ENCODE data around the gene PDLIM1.
A peak's percentile ranks its signal among the peaks of the same experiment; 100 is the strongest.
"Not testable (repeated sequence)": the region's sequence is repeated elsewhere in the genome, so short reads cannot be mapped to it uniquely, and the experiment has no call there.

Gene PDLIM1

DNA sequence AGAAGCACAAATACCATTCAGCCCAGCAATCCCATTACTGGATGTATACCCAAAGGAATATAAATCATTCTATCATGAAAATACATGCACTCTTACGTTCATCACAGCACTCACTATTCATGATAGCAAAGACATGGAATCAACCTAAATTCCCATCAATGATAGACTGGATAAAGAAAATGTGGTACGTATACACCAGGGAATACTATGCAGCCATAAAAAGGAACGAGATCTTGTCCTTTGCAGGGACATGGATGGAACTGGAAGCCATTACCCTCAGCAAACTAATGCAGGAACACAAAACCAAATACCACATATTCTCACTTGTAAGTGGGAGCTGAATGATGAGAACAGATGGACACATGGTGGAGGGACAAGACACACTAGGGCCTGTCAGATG is 50.7 kb downstream of the PDLIM1 start:
- not testable (repeated sequence) for H3K9me3 ChIP-seq (ENCODE audit: control insufficient read depth, low read length); H3K4me3 ChIP-seq (ENCODE audit: low read length); H3K36me3 ChIP-seq (ENCODE audit: control insufficient read depth, insufficient read depth, low read length); H3K27me3 ChIP-seq (ENCODE audit: control insufficient read depth, insufficient read depth, low read length); H3K4me1 ChIP-seq (ENCODE audit: control insufficient read depth, insufficient read depth, low read length); H3K9ac ChIP-seq (ENCODE audit: low read length)

DNA sequence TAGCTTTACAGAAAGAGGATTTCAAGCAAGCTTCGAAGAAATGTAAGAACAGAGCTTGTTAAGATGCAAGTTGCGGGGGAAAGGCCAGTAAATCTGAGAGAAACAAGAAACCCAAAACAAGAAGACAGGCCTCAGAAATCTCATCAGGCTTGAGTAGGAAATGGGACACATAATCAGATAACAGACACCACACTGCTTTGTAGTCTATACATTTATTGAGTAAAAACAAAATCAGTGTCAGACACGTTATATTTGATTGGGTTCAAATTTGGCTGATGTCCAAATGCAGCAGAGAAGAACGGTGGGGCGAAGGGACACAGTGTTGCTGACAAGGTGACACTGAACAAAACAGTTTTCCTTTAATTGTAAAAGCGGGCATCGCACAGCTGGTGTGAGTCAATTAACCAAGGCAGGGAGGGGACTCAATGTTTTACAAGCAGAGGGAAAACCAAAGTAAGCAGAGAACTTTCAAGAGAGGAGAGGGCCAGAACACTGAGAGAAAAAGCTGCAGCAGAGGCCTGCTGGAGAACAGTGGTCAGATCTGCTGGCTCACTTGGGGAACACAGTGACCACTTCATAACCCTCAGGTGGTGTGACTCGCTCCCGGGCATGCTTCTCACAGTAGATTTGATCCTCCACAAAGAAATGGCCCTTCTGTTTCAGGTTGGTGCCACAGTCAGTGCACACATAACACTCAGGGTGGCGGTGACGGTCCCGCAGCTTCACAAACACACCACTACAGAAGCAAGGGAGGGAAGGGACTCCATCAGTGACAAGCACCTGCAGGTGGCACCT is 53.2 kb downstream of the PDLIM1 start:
- H3K4me3 ChIP-seq (ENCODE audit: low read length) = no peak overlapping the region
- no peak overlapping the region for H3K9ac ChIP-seq (ENCODE audit: low read length)
- H3K27me3 ChIP-seq (ENCODE audit: control insufficient read depth, insufficient read depth, low read length) = no peaks in the 10 kb centered on the region
- peaks cover 6% of the 10 kb centered on the region for H3K36me3 ChIP-seq (ENCODE audit: control insufficient read depth, insufficient read depth, low read length)
- no peaks in the 10 kb centered on the region for H3K9me3 ChIP-seq (ENCODE audit: control insufficient read depth, low read length)
- no peaks in the 10 kb centered on the region for H3K4me1 ChIP-seq (ENCODE audit: control insufficient read depth, insufficient read depth, low read length)

DNA sequence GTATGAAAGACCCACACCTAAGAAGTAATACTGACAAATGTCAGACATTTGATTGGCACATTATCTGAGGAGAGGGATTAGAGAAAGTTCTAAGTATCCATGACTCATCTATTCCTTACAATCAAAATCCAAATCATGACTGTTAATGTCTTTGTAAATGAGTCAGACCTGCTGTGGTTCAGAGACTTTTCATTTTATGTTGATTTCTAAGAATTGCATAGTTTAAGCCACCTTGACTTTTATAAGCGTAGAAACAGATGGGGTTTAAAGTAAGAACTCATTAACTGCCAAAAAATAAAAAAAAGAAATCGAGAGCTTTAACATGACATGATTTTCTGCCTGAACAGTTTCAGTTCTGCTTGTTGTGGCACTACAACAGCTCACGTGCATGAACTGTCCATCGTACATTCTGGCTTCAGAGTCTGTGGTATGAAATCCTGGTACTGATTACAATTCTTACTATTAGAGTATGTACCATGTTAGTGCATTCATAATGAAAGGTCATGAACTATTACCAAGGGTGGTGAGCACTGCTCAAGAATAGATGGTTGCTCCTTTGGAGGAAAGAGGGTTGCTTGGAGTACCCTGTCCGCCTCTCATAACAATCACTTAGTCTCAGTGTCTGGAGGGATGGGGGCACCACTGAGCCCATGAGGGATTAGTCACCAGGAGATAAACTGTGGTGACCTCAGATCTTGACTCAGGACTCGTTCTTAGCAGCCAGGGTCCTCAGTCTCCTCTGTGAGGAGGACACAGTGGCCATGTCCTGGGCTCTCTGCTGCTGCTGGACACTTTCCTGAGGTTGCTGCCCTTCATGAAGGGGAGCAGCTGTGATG is 54.5 kb downstream of the PDLIM1 start:
- no peaks in the 10 kb centered on the region for H3K27me3 ChIP-seq (ENCODE audit: control insufficient read depth, insufficient read depth, low read length)
- no peak overlapping the region for H3K9ac ChIP-seq (ENCODE audit: low read length)
- peaks cover 6% of the 10 kb centered on the region for H3K36me3 ChIP-seq (ENCODE audit: control insufficient read depth, insufficient read depth, low read length)
- H3K4me3 ChIP-seq (ENCODE audit: low read length) = no peak overlapping the region
- H3K4me1 ChIP-seq (ENCODE audit: control insufficient read depth, insufficient read depth, low read length) = no peaks in the 10 kb centered on the region
- H3K9me3 ChIP-seq (ENCODE audit: control insufficient read depth, low read length) = no peaks in the 10 kb centered on the region

DNA sequence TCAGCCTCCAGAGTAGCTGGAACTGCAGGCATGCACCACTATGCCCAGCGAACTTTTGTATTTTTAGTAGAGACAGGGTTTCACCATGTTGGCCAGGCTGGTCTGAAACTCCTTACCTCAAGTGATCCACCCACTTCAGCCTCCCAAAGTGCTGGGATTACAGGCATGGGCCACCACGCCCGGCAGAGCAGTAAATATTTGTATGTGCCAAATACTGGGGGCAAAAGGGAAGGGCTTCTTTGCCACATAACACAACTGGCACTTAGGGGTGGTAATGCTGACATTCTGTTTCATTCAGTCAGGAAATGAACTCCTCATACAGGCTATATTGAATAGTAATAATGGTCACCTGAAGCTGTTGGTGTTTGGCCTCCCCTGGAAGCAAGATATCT is 55.1 kb downstream of the PDLIM1 start:
- no peaks in the 10 kb centered on the region for H3K9me3 ChIP-seq (ENCODE audit: control insufficient read depth, low read length)
- no peak overlapping the region for H3K4me3 ChIP-seq (ENCODE audit: low read length)
- H3K27me3 ChIP-seq (ENCODE audit: control insufficient read depth, insufficient read depth, low read length) = no peaks in the 10 kb centered on the region
- no peak overlapping the region for H3K9ac ChIP-seq (ENCODE audit: low read length)
- no peaks in the 10 kb centered on the region for H3K4me1 ChIP-seq (ENCODE audit: control insufficient read depth, insufficient read depth, low read length)
- H3K36me3 ChIP-seq (ENCODE audit: control insufficient read depth, insufficient read depth, low read length) = peaks cover 6% of the 10 kb centered on the region

DNA sequence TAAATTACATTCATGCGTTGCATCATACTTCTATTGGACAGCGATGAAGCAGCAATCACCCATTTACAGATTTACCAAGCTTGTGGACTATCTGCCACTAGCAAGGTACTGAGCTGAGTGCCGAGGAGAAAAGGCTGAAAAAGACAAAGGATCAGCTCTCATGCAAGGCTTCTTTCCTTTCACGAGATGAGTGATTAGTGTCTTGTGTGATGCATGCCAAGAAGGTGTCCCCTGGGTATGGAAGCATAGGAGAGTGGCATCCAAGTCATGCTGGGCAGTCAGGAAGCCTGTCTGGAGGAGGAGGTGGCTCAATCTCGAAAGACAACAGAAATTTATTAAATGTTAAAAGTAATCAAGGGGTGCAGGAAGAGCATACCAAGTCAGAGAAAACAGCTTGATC is 55.9 kb downstream of the PDLIM1 start:
- H3K36me3 ChIP-seq (ENCODE audit: control insufficient read depth, insufficient read depth, low read length) = peaks cover 6% of the 10 kb centered on the region
- H3K4me1 ChIP-seq (ENCODE audit: control insufficient read depth, insufficient read depth, low read length) = no peaks in the 10 kb centered on the region
- no peak overlapping the region for H3K9ac ChIP-seq (ENCODE audit: low read length)
- no peak overlapping the region for H3K4me3 ChIP-seq (ENCODE audit: low read length)
- H3K27me3 ChIP-seq (ENCODE audit: control insufficient read depth, insufficient read depth, low read length) = no peaks in the 10 kb centered on the region
- H3K9me3 ChIP-seq (ENCODE audit: control insufficient read depth, low read length) = no peaks in the 10 kb centered on the region

DNA sequence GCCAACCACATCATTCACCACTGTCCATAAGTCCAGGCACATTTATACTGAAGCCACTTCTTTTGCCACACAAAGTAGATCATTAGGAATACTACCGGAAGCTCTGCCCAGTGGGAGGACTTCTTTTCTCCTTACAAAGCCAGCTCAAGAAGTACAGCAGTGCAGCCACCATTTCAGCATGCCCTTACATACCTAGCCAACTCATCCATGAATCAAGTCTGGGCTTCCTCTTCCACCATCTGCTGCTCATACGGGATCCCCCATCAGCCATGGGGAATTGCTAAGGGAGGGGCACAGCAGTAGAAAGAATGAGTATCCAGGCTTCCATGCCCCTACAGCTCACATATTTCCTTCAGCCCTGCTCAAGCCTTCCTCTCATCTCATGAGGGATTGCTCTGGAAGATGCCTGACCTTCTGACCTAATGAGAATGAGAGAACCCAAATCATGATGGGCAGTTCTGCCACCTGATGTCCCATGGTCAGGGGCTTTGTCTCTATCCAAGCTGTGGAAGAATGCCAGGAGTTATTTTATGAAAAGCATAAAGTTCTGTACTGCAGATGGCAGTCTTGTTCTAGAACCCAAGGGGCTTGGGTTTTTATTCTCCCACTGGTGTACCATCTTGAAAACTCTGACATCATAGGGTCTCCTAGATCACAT is 57.3 kb downstream of the PDLIM1 start:
- Histone ChIP-seq H3K27me3 (ENCODE audit: control insufficient read depth, insufficient read depth, low read length) (no peaks in the 10 kb centered on the region), H3K4me1 (ENCODE audit: control insufficient read depth, insufficient read depth, low read length) (no peaks in the 10 kb centered on the region), H3K9ac (ENCODE audit: low read length) (no peak overlapping the region), H3K4me3 (ENCODE audit: low read length) (no peak overlapping the region), H3K9me3 (ENCODE audit: control insufficient read depth, low read length) (no peaks in the 10 kb centered on the region), H3K36me3 (ENCODE audit: control insufficient read depth, insufficient read depth, low read length) (peaks cover 6% of the 10 kb centered on the region)

DNA sequence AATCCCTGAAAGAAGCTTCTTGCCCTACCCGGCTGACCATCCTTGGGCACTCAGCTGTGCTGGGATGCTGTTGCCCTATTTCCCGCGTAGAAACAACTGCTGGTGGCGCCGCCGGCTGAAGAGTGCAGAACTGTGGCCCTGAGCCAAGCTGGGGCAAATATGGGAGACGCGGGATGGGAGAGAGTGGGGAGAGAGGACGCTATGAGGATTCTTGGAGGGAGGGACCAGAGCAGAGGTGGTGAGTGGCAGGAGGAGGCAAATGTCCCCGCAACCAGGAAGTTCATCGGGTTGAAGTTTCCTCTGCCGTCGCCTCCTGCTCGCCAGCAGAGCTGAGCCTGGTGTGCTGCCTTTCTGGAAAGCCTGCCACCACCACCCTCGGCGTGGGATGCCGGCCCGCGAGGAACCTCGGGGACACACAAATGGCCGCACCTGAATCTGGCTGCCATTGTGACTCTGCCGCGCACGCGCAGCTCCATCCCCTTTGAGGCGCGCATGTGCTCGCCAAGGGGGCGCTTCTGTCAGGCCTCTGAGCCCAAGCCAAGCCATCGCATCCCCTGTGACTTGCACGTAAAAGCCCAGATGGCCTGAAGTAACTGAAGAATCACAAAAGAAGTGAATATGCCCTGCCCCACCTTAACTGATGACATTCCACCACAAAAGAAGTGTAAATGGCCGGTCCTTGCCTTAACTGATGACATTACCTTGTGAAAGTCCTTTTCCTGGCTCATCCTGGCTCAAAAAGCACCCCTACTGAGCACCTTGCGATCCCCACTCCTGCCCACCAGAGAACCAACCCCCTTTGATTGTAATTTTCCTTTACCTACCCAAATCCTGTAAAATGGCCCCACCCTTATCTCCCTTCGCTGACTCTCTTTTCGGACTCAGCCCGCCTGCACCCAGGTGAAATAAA is 59.9 kb downstream of the PDLIM1 start:
- peak overlapping the region; percentile 29 for H3K4me3 ChIP-seq (ENCODE audit: low read length)
- peak overlapping the region; percentile 49 for H3K9ac ChIP-seq (ENCODE audit: low read length)

DNA sequence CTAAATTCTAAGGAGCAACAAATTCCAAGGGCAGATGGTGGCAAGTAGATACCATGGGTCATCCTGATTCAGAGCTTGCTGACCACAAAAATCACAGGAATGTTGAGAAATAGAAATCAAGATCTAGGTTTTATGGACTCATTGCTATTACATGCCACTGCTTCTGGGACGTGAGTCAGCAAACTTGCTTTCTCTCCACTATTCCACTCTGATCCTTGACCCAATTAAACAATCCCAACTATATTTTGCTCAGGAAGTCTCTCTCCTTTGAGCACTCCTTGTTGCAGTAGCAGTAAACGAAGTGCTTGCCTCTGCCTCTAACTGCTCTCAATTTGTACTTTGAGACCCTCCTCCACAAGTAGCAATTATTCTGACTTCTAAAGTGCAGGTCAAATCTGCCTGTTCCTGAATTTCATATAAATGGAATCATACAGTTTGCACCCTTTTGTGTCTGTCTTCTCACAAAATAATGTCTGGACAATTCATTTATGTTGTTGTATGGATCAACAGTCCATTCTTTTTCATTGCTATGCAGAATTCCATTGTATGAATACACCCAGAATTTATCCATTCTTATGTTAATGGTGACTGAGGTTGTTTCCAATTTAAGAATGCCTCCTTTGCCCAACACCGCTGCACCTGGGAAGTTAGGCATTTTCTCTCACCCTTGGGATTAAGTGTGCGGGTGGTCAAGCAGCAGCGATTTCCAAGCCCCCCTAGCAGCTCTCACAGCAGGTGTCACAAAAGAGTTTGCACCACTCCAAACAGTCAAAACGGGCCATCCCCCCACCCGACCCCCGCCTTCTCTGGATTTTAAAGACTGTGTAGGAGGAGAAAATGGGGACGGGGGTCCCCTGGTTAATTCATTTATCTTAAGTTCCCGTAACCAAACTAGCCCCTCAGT is 60.8 kb downstream of the PDLIM1 start:
- no peaks in the 10 kb centered on the region for H3K36me3 ChIP-seq (ENCODE audit: control insufficient read depth, insufficient read depth, low read length)
- H3K4me3 ChIP-seq (ENCODE audit: low read length) = no peak overlapping the region
- H3K4me1 ChIP-seq (ENCODE audit: control insufficient read depth, insufficient read depth, low read length) = no peaks in the 10 kb centered on the region
- H3K9me3 ChIP-seq (ENCODE audit: control insufficient read depth, low read length) = no peaks in the 10 kb centered on the region
- peak overlapping the region; percentile 49 for H3K9ac ChIP-seq (ENCODE audit: low read length)
- H3K27me3 ChIP-seq (ENCODE audit: control insufficient read depth, insufficient read depth, low read length) = no peaks in the 10 kb centered on the region

More for the DNA sequence above, 59.9 kb downstream of the PDLIM1 start:
- H3K9me3 ChIP-seq (ENCODE audit: control insufficient read depth, low read length); H3K36me3 ChIP-seq (ENCODE audit: control insufficient read depth, insufficient read depth, low read length); H3K27me3 ChIP-seq (ENCODE audit: control insufficient read depth, insufficient read depth, low read length); H3K4me1 ChIP-seq (ENCODE audit: control insufficient read depth, insufficient read depth, low read length): not testable (repeated sequence)

DNA sequence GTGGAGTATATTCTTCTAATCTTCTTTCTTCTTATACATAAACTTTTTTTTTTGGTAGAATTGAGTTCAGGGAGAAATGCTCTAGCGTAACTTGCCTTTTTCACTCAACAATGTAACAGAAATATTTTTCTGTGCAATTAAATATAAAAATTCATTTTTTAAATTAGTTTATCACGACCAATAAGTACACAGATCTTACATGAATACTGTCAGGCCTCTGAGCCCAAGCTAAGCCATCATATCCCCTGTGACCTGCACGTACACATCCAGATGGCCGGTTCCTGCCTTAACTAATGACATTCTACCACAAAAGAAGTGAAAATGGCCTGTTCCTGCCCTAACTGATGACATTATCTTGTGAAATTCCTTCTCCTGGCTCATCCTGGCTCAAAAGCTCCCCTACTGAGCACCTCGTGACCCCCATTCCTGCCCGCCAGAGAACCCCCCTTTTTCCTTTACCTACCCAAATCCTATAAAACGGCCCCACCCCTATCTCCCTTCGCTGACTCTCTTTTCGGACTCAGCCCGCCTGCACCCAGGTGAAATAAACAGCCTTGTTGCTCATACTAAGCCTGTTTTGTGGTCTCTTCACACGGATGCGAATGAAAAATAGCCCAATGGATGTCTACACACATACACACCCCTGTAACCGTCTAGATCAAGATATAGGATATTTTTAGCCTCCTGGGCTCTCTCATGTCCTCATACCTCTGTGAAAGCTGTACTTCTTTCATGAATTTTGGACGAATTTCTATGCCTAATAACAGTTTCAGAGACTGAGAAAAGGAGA is 61.7 kb downstream of the PDLIM1 start:
- H3K4me1 ChIP-seq (ENCODE audit: control insufficient read depth, insufficient read depth, low read length); H3K9me3 ChIP-seq (ENCODE audit: control insufficient read depth, low read length); H3K27me3 ChIP-seq (ENCODE audit: control insufficient read depth, insufficient read depth, low read length); H3K36me3 ChIP-seq (ENCODE audit: control insufficient read depth, insufficient read depth, low read length); H3K9ac ChIP-seq (ENCODE audit: low read length); H3K4me3 ChIP-seq (ENCODE audit: low read length): not testable (repeated sequence)

DNA sequence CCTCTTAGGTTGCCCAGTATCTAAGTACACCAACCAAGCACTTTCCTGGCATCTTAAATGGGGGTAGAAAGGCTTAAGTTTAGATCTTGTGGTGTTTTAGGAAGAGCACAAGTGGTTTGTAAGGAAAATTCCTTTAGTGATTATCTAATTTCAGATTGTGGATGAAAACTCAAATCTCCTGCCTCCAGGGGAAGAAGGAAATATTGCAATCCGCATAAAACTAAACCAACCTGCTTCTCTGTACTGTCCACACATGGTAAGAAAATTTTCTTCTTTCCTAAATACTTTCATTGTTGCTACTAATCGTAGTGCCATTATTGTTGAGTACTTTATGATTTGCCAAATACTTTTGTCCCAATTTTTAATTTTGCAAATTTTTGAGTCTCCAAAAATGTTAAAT is 65.7 kb downstream of the PDLIM1 start:
- Histone ChIP-seq H3K9ac (ENCODE audit: low read length) (no peak overlapping the region), H3K4me3 (ENCODE audit: low read length) (no peak overlapping the region), H3K36me3 (ENCODE audit: control insufficient read depth, insufficient read depth, low read length) (no peaks in the 10 kb centered on the region), H3K9me3 (ENCODE audit: control insufficient read depth, low read length) (no peaks in the 10 kb centered on the region), H3K4me1 (ENCODE audit: control insufficient read depth, insufficient read depth, low read length) (no peaks in the 10 kb centered on the region), H3K27me3 (ENCODE audit: control insufficient read depth, insufficient read depth, low read length) (no peaks in the 10 kb centered on the region)
